AG20443 (cell line): ENCODE data around the gene FAM72D.
"Not testable (repeated sequence)": the region's sequence is repeated elsewhere in the genome, so short reads cannot be mapped to it uniquely, and the experiment has no call there.

ENCODE experiments used
- DNase-seq: peaks from one replicate; pipeline ENCODE4 v3.0.0; 2012; ENCODE audit warnings: low spot score, mixed read lengths

Gene FAM72D

DNA sequence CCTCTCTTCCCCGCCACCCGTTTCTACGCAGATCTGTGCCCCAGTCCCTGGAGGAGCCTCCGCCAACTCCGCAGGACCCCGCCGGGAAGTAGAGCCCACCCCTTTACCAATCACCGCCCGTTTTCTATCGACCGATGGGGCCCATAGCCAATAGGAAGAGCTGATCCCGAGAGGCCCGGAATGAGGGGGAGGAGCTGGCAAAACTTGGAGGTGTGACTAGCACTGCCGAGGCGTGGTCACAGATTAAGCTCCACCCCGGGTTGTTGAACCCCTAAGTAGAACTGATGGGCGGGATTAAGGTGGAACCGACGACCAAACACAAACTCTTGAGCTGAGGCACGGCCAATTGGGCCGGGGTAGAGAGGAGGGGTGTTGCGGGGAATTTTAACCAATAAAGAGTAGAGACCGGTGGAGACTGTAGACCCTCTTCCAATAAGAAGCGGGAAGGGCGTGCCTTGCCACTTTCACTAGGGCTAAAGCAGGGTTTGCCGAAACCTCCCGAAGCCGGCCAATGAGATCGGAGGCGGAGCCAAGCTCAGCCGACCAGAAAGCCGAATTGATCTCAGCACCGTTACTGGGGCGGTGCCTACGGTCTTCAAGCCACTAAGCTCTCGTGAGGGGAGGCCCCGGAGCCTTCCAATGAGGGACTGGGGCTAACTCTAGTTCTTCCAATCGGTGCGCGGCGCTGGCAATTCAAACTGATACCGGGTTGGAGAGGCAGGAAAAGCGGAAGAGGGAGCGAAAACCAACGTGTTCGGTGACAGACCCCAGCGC, at the start of gene FAM72D, which contains the start of gene SRGAP2B:
TSS of gene FAM72D (plus strand) at position 691 of the 774 bp plus-strand sequence. CDS start 874 bp downstream, outside the sequence.
TSS of gene SRGAP2B (minus strand) at position 45 of the 774 bp plus-strand sequence. CDS start 2,427 bp downstream, outside the sequence.
- not testable (repeated sequence) for DNase-seq

DNA sequence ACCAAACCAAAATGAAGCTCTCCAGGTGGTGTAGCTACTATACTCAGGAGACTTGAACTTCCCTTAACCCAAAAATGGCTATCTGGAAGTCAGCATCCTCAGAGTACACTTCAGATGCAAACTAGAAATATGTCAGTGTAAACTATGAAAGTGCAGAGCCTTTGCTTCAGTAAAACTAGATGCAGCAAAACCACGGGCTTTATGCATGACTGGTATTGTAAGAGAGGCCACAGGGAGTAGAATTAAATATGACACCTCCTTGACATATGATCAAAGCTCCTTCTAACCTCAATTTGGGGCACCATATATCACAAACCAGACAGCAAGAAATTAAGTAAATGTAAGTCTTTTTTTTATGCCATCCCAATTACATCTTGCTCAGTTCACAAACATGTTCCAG, 48.2 kb upstream of the FAM72D start:
- not testable (repeated sequence) for DNase-seq

DNA sequence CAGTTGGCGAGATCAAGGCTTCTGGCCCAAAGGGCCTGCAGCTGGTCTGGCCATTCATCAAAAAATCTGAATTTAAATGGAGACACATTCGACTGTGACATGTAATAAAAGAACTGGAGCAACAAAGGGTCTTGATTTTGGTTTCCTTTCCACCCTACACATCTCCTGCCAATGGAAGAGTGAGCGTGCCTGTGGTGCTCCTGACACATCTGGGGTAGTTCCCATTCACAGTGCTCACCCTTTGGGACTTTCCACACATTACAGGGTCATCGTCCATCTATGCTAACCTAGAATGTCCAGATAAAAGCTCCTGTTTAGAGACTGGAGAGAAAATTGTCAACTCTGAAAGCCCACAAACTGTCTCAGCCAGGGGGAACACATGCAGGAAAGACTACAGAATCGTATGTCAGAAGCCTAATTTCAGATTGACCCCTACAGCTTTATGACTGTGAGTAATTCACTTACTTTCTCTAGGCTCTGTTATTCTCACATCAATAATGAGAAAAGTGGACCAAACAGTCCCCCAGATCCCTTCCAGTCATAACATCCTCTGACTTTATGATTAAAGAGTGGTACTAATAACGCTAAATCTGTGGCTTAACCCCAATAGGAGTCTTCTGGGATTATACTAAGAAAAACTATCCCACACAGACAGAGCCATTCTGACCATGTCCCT, 47.5 kb upstream of the FAM72D start:
- not testable (repeated sequence) for DNase-seq

DNA sequence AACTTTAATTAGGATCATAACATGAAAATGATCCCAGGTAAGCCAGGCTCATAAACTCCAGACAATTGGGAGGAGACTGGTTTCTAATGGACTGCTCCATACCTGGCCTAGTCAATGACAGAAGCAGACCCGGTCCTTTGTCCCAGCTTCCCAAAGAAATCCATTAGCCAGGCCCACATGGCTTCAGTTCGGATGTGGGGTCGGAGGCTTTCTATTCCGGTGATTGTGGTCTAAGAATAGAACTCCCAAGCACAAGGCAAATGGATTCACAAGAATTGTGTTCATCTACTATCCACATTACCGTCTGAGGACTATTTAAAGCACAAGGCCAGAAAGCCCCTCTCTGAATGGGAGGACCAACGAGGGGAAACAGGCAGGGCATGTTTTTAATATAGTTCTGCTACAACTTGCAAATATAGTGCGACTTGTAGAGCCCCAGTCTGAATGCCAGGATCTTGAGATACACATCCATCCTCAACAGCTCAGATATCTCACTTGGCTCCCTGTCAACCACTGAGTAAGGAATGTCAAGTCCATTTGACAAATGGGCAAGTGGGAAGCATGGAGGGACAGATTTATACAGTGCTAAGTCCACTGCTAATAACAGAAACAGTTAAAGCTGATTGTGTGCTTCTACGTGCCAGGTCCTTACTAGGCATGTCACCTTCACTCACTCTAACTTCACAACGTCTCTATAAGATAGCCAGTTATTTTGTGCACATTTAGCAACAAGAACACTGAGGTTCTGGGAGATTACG, 43.6 kb upstream of the FAM72D start:
- DNase-seq: not testable (repeated sequence)

DNA sequence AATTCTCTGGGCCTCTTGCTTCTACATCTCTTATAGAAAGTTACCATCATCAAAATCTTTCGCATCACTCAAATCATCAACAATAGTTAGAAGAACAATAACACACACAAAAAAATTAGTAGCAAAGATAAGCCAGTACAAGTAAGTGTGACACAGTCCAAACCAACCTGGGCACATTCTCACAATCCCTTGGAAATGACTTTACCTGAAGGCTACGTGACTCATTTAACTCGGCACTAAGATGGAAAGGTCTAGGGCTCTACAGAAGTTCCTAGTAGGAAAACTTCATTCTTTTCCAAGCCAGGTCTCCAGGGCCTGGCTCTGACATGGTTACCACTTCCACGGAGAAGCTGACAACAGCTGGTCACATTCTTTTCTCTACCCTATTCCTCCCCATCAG, 42.3 kb upstream of the FAM72D start:
- DNase-seq: not testable (repeated sequence)

DNA sequence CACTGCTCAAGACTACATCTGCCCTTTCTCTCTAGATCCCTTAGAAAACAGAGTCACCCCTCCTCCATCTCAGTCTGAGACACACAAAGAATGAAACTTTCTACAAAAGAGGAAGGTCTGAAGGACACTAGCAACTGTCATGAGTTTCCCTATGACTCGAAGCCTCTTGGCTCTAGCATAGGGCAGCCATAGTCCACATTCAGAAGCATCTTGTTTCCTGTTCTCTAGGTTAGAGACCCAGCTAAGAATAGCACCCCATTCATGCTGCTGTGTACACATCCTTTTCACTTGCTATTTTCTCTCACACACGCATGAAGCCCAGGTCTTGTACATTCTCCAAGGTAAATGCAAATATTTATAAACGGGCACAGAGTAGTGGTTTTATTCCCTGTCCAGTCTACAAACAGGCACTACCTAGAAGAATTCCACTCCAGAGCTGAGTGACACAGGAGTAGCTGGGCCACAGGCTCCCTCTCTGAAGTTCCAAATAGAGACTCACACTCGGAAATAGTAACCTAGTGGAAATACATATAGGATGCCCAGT, 40.5 kb upstream of the FAM72D start:
- not testable (repeated sequence) for DNase-seq

DNA sequence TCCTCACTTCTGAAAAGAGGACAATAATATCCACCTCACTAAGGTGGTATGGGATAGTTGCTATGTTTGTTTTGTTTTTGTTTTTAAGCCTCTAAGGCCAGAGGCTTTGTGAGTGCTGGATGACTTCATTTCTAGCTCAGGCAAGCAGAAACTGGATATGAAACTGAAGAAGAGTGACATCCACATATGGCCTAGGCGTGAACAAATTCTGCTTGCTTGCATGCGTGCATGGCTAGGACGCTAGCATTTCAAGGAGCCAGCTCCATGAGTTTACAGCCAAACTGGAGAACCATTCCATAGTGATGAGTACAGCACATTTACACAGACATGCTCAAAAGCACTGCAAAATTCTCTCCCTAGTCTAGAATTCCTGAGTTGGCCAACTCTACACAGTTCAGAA, 37.6 kb upstream of the FAM72D start:
- not testable (repeated sequence) for DNase-seq

DNA sequence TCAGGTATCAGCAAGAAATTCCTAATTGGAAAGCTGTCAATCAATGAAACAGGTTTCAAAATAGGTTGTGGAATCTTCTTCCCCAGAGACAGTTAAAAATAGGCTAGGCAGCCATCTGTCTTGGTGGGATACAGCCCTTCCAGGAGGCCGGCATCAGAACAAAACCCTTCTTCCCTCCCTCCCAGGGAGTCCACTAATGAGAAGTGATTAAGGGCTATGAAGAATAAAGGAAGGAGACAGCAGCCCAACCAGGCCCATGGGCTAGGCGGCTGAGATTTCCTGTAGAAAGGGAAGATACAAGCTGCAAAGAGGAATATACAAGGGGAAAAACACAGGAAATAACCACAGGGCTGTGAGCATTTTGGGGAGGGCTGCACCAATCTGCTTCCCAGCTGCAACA, 32.5 kb upstream of the FAM72D start:
- DNase-seq: not testable (repeated sequence)

DNA sequence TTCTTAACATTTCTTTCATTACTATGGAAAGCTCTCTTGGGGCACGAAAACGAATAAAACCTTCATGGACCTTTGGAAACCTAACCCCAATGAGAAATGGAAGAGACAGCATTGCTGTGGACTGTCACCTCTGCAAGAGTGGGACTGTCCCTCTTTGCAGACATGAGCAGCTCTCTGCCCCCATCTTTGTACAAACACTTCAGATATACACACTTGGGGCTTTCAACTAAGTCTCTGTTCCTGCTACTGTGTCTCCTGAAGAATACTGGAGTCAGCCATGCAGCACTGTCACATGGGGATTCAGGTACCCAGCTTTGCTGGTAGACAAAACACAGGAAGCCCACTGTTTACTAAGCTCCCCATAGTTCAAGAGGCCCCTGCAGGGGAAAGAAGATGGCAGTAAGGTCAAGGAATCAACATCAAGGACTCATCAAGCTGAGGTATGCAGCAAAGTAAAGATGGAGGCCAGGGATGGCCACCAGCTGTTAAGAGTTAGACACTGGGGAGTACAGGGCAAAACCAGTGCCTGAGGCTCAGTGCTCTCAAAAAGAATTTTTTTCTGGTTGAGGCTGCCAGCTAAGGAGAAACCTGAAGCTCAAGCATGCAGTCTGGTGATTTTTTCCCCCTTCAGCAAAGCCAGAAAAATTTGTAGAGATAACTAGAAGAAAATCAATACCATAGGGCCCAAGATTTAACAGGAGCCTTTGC, 31.7 kb upstream of the FAM72D start:
- not testable (repeated sequence) for DNase-seq

DNA sequence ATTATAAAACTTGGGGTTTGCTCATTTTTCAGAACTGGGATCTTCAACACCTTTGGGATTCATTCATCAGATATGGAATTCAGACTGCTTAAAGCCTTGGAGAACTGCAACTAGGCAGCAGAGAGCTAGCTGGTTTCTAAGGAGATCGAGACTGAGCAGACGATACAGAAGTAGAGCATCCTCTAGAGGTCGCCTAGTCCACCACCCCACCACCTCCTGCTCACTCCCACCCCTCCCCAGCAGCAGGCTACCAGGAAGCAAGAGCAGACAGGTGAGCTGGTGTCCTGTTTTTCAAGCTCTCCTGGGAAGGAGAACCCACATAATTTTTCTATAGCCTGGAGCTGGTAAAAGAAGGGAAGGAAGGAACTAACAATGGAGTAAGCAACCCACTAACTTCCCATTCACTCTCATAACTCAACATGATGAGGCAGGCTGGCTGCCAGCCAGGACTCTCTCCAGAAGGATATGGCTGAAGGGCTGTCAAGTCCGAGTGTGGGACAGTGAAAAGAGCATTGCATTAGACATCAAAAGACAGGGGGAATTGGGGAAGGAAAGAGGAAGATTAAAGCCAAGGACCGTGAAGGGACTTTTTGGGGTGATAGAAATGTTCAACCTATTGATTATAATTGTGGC, 30.5 kb upstream of the FAM72D start:
- DNase-seq: not testable (repeated sequence)

DNA sequence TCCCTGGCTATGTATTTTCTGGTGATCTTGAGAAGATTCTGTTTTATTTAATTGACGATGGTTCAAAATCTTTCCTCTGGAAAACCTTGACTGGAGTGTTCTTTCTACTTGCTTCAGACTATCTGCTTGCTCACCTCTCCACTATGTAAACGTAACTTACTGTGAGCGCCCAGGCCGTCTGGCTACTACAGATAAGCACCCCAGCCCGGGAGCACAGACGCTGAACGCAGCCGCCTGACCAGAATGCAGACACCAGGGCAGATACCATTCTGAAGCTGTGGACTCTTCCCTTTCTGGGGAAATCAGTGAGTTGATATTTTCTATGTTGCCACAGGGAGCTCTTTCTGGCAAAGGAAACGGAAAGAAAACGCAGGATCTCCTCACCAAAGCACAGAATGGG, 29.3 kb upstream of the FAM72D start:
- DNase-seq: not testable (repeated sequence)

DNA sequence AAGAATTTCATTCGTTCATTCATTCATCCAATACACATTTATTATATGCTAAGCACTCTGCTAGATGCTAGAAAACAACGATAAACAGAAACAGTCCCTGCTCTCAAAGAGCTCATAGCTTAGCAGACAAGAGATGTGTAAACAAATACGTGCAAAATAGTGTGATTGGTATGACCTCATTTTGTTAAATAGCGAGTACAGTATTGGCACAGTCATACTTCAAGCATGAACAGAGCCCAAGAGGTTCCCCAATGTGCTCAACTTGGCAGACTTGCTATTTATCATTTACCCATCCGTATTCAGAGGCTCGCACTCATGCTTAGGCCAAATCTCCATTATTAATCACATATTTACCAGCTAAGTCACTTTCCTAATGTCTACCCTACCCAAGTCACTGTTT, 24.2 kb upstream of the FAM72D start:
- not testable (repeated sequence) for DNase-seq

DNA sequence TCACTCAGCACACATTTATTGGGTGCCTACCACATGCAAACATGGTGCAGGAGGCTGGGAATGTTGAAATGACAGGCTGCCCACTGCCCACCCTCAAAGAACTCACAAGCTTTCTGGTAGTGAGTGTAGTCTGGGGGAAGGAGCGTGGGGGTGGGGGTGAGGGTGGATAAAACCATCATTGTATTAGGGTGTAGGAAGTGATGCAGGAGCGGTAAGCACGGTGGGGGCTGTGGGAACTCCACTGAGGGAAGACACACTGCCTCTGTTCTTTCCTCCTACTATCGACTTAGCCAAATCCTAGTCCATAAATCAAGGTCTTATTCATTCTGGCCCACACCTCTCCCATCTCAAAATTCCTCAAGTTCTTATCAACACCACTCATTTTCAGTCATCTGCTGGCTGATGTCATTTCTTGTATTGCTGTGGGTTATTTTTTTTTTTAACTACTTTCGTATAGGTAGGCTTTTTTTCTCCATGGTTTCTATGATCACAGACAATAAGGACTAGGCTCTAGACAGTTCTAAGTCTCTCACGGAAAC, 21.7 kb upstream of the FAM72D start:
- not testable (repeated sequence) for DNase-seq

DNA sequence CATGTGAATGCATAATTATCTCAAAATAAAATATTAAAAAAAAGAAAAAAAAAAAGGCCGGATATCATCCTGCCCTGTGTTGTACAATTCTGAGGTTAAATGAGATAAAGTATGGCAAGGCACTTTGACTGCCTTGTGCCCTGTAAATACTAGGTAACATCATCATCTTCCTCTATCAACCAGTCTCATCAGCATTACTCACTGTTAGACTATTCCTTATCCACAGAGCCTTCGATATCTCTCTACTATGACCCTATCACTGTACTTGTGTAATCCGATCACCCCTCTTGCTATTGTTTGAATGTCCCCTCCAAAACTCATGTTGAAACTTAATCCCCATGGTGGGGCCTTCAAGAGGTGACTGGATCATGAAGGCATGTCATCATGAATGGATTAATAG, 18.9 kb upstream of the FAM72D start:
- not testable (repeated sequence) for DNase-seq

DNA sequence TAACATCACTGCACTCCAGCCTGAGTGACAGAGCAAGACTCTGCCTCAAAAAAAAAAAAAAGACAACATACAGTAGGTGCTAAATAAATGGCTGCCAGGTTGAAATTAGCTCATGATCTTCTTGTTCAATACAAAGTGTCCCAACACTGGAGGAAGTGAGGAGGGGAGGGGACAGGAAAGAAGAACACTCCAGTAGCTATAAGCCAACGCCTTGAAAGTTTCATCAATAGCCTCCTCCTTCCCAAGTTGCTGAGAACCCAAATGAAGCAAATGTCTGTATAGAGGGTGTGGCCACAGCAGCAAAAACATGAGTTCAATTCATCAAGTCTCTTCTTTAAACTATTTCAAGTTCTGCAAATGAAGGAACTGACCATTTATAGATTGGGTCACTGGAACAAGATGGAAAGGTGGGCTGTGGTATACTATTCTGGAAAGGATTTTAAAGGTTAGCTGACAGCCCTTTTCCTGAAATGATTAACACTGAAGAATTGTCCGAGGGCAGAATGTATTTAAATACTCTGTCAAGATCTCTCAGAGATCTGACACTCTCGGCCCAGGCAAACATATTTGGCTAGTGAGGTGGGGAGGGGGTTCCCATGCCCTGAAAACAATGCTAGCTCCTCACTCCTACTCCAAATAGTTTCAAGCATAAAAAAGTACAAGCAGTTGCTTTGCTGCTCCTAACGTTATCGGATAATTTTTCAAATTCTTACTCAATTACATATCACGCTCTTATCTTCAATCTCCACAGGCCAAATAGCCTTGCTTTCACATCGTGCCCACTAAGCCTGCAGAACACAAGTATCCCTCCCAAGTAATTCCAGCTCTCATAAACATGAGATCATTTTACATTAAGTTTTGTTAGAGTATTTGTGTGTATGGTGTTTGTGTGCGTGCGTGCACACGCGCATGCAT, 17.6 kb upstream of the FAM72D start:
- not testable (repeated sequence) for DNase-seq

DNA sequence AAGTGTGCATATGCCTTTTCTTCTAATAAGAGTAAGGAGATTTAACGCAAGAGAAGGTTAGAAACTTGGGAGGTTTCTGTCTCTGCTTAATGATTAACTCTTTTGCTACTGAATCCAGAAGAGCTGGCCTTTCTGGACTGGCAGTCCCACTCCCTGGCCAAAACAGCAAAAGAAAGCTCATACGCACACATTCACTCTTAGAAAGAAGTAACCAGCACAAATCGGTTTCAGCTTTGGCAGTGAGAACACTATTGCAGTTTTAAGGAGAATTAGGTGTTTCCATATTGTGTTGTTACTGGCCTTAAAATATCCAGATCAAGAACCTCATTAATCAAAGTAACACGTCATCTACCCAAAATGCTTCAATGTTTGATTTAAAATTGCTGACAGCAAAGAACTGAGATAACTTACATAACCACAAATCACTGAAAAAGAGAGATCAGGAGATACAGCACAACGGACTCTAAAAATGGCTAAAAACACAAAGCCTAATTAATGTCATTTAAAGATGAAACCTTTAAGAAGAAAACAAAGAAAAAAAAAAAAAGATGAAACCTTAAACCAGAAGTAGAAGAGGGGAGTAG, 16.9 kb upstream of the FAM72D start:
- DNase-seq: not testable (repeated sequence)

DNA sequence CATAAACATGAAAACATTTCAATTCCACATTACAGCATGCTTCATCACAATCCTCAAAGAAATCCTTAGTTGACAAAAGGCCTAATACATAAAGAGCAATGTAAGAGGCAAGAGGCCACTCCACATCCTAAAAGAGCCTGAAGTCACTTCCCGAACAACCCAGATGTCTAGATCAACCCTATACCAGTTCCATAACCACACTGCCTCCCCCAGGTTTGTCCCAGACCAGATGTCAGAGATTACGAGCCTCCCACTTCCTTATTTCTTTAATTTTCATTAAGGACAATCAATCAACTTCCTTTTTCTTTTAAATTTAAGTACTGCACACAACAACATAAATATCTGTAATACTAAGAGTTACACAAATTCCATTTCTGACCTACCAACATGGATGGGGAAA, 16.0 kb upstream of the FAM72D start:
- not testable (repeated sequence) for DNase-seq

DNA sequence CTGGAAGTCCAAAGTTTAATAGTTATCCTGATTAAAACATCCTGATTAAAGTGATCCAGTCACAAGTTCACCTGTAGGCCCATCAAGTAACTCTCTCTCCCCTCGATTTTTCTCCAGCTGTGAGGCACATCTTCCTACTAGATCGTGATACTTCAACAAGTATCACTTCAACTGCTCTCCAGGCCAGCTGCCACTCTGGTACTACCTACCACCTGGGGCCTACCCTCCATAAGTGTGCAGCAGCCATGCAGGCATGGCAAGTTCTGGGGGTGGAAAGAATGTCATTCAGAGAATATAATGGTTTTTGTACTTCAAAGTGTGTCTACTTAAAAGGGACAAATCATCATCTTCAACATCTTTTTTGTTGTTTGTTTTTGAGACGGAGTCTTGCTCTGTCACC, 15.6 kb upstream of the FAM72D start:
- DNase-seq: not testable (repeated sequence)
